ENCODE results near the gene U2AF1L4.

DNA sequence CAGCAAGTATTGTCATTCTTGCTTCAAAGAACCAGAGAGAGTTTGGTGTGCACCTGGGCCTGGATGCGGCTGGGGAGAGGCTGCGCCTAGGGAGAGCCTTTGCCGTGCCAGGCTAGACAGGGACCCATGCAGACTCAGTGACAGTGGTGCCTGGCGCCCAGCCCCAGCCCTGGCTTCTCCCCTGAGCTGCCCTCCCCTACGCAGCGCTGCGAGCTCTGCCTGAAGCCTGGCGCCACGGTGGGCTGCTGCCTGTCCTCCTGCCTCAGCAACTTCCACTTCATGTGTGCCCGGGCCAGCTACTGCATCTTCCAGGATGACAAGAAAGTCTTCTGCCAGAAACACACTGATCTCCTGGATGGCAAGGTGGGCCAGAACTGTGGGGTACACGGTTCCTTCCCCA, 15.5 kb downstream of the U2AF1L4 start:
- TF ChIP-seq ESRRG (CRISPR knock-in tag; IDR thresholded peaks at IDR 0.05) (no peak), ZC3H10 (CRISPR knock-in tag; IDR thresholded peaks at IDR 0.05) (no peak), ZFP3 (CRISPR knock-in tag; IDR thresholded peaks at IDR 0.05) (no peak), ARNTL (CRISPR knock-in tag; IDR thresholded peaks at IDR 0.05; ENCODE audit: borderline replicate concordance, low read depth) (no peak), ISL1 (CRISPR knock-in tag; IDR thresholded peaks at IDR 0.05) (no peak), TOX (CRISPR knock-in tag; IDR thresholded peaks at IDR 0.05; ENCODE audit: borderline replicate concordance) (no peak)
